ENCODE results near the gene BPHL. TPM values are rescaled to one million over a fixed set of nuclear protein-coding genes. Genes with fewer than 3 reads are reported as not detected.

Gene BPHL
- total RNA-seq, 1 experiment from 2014 or later, result 25.2 TPM

Other genes with a start within 250 kb of the BPHL start
- gene SERPINB9, start 215.4 kb upstream of the BPHL start, total RNA-seq (2014; rRNA removed; shearing (Covaris generic)), result not detected in 2 replicates
- gene SERPINB6, start 147.1 kb upstream of the BPHL start, total RNA-seq (2014; rRNA removed; shearing (Covaris generic)), result 121 and 141 TPM in 2 replicates
- gene NQO2, start 118.8 kb upstream of the BPHL start, total RNA-seq (2014; rRNA removed; shearing (Covaris generic)), result 61.6 and 74.5 TPM in 2 replicates
- gene RIPK1, start 50.2 kb upstream of the BPHL start, total RNA-seq (2014; rRNA removed; shearing (Covaris generic)), result 18.3 TPM in 2 replicates
- 291 and 339 TPM in 2 replicates for gene TUBB2A, start 38.8 kb downstream of the BPHL start, total RNA-seq (2014; rRNA removed; shearing (Covaris generic))
- 13.0 and 17.1 TPM in 2 replicates for gene TUBB2B, start 108.9 kb downstream of the BPHL start, total RNA-seq (2014; rRNA removed; shearing (Covaris generic))
- 23.4 and 38.4 TPM in 2 replicates for gene PSMG4, start 140.2 kb downstream of the BPHL start, total RNA-seq (2014; rRNA removed; shearing (Covaris generic))

All from A172 (cell line).